HepG2 (cell line): ENCODE data around the gene DRC7. TPM values are rescaled to one million over a fixed set of nuclear protein-coding genes. Genes with fewer than 3 reads are reported as not detected.

Source experiments
- ATAD3A ChIP-seq: sonication (generic); formaldehyde crosslinking; IDR thresholded peaks from 2 replicates; pipeline ENCODE4 v1.4.0; 2020; ENCODE audit warnings: missing genetic modification reagents
- CAMTA2 ChIP-seq: sonication (generic); formaldehyde crosslinking; IDR thresholded peaks from 2 replicates; pipeline ENCODE4 v1.4.0; 2020; ENCODE audit warnings: mild to moderate bottlenecking, missing genetic modification reagents, borderline replicate concordance
- CBFB ChIP-seq: sonication (generic); formaldehyde crosslinking; IDR thresholded peaks from 2 replicates; pipeline ENCODE4 v1.4.0; 2020; ENCODE audit warnings: missing genetic modification reagents
- GATA4 ChIP-seq: sonication (generic); IDR thresholded peaks from 2 replicates; pipeline ENCODE4 v1.6.1; 2016; ENCODE audit warnings: antibody characterized with exemption, low read depth, borderline replicate concordance
- HIC2 ChIP-seq: sonication (generic); formaldehyde crosslinking; IDR thresholded peaks from 2 replicates; pipeline ENCODE4 v1.9.0; 2022; ENCODE audit warnings: low read depth, missing genetic modification reagents
- HINFP ChIP-seq: sonication (generic); formaldehyde crosslinking; IDR thresholded peaks from 2 replicates; pipeline ENCODE4 v1.4.0; 2020; ENCODE audit warnings: low read depth, mild to moderate bottlenecking, missing genetic modification reagents
- MAF1 ChIP-seq: sonication (generic); formaldehyde crosslinking; IDR thresholded peaks from 2 replicates; pipeline ENCODE4 v1.5.0; 2020; ENCODE audit warnings: missing genetic modification reagents, borderline replicate concordance
- MAX ChIP-seq: IDR thresholded peaks from 2 replicates; pipeline ENCODE4 v1.6.1; 2012; ENCODE audit warnings: inconsistent platforms
- MIER2 ChIP-seq: IDR thresholded peaks from 2 replicates; pipeline ENCODE4 v1.6.1; 2016; ENCODE audit warnings: missing biosample characterization, missing genetic modification reagents
- PLRG1 ChIP-seq: fragments of 450-650 bp; conservative IDR thresholded peaks from 2 replicates; pipeline ENCODE4 v1.6.1; 2016
- POLR2G ChIP-seq: fragments of 200-400 bp; formaldehyde crosslinking; IDR thresholded peaks from 2 replicates; pipeline ENCODE4 v1.6.1; 2018; ENCODE audit warnings: mild to moderate bottlenecking, low read depth, low read length, moderate library complexity
- PRDM4 ChIP-seq: sonication (generic); formaldehyde crosslinking; IDR thresholded peaks from 2 replicates; pipeline ENCODE4 v1.9.0; 2021; ENCODE audit warnings: missing genetic modification reagents, borderline replicate concordance
- PRMT3 ChIP-seq: sonication (generic); formaldehyde crosslinking; IDR thresholded peaks from 2 replicates; pipeline ENCODE4 v1.8.1; 2022; ENCODE audit warnings: low read depth, mild to moderate bottlenecking, moderate library complexity, missing genetic modification reagents, borderline replicate concordance
- RFXAP ChIP-seq: sonication (generic); formaldehyde crosslinking; IDR thresholded peaks from 2 replicates; pipeline ENCODE4 v1.4.0; 2020; ENCODE audit warnings: missing genetic modification reagents, borderline replicate concordance
- ZBTB10 ChIP-seq: sonication (generic); formaldehyde crosslinking; IDR thresholded peaks from 2 replicates; pipeline ENCODE4 v1.4.0; 2020; ENCODE audit warnings: missing genetic modification reagents, borderline replicate concordance
- ZNF280B ChIP-seq: sonication (generic); formaldehyde crosslinking; IDR thresholded peaks from 2 replicates; pipeline ENCODE4 v1.5.0; 2020; ENCODE audit warnings: missing genetic modification reagents, mild to moderate bottlenecking, borderline replicate concordance
- ZNF543 ChIP-seq: sonication (generic); formaldehyde crosslinking; IDR thresholded peaks from 2 replicates; pipeline ENCODE4 v1.4.0; 2020; ENCODE audit warnings: mild to moderate bottlenecking, missing genetic modification reagents
- ZNF879 ChIP-seq: sonication (generic); formaldehyde crosslinking; IDR thresholded peaks from 2 replicates; pipeline ENCODE4 v1.8.1; 2023; ENCODE audit warnings: missing genetic modification reagents
- polyA plus RNA-seq, 8 experiments: library from polyadenylated mRNA; depleted of rRNA in 3 of 8; stranded (reverse) in 7 of 8; unstranded in 1 of 8; fragments of >200 nt; fragmentation: Illumina TruSeq in 4 of 8; extraction: Trizol in 4 of 8; gene quantifications; 2 replicates each; pipeline versions ENCODE4 v1.2.1 to v1.2.3, GENCODE V29; 2011 to 2016; ENCODE audit warnings: low read depth in 4 of 8, missing spikeins in 1 of 8, mixed read lengths in 1 of 8; ENCODE audit not compliant: insufficient read depth in 1 of 8
- total RNA-seq, 5 experiments: library from RNA; depleted of rRNA; stranded (reverse); fragments of >200 nt; fragmentation: Illumina TruSeq; extraction: Trizol; gene quantifications; 2 replicates each; pipeline ENCODE4 v1.2.3, GENCODE V29; 2016; ENCODE audit warnings: low read depth in 1 of 5

The DRC7 gene
- total and polyA plus RNA-seq, 2 of the 13 experiments (the other 11 are each of a cell fraction or from before 2014, with no cell fraction given): 2.7 to 3.4 TPM

- TF ChIP-seq PRMT3 (CRISPR knock-in tag) (no peak), ATAD3A (CRISPR knock-in tag) (no peak), MAF1 (CRISPR knock-in tag) (no peak), CAMTA2 (CRISPR knock-in tag) (no peak), POLR2G (peak; percentile 82), GATA4 (peak; percentile 44; the same call in 1 of the 2 replicates), CBFB (CRISPR knock-in tag) (no peak), ZBTB10 (CRISPR knock-in tag) (no peak), HINFP (CRISPR knock-in tag) (no peak; the same call in 1 of the 2 replicates), HIC2 (no peak), PRDM4 (CRISPR knock-in tag) (no peak), MIER2 (CRISPR knock-in tag) (no peak), ZNF879 (0 out of 2 replicates have a peak, but pooled peaks have one; percentile 4), RFXAP (CRISPR knock-in tag) (no peak), ZNF280B (peak; percentile 14; the same call in 1 of the 2 replicates), ZNF543 (CRISPR knock-in tag) (peak; percentile 95), PLRG1 (no peak), MAX (peak; percentile 28; the same call in 1 of the 2 replicates)
Observed at GRCh38 chr16:57704011-57704904, 9.7 kb downstream of the DRC7 start (continued).
